ENCODE results near the gene CEACAM3. TPM values are rescaled to one million over a fixed set of nuclear protein-coding genes. Genes with fewer than 3 reads are reported as not detected.
A peak's percentile ranks its signal among the peaks of the same experiment; 100 is the strongest.
"Not testable (repeated sequence)": the region's sequence is repeated elsewhere in the genome, so short reads cannot be mapped to it uniquely, and the experiment has no call there.

Gene CEACAM3
- total and polyA plus RNA-seq, 4 experiments from 2014 or later, result not detected

- POLR2A ChIA-PET (ENCODE audit: partially characterized antibody); H3K4me3 Mint-ChIP-seq; H3K9me3 ChIP-seq (ENCODE audit: control insufficient read depth in 1 of 2, low read length in 2 of 2); H3K4me3 ChIP-seq (ENCODE audit: low read length in 2 of 2); DNase-seq; H3K9me3 Mint-ChIP-seq; H3K27ac Mint-ChIP-seq; H3K27ac ChIP-seq (ENCODE audit: low read depth, low read length); H3K36me3 ChIP-seq (ENCODE audit: insufficient read depth, low read length); H3K36me3 Mint-ChIP-seq; H3K27me3 ChIP-seq (ENCODE audit: insufficient read depth, low read length); CTCF ChIA-PET (ENCODE audit: partially characterized antibody); intact Hi-C loops (cut with micrococcal nuclease): not testable (repeated sequence)
- H3K4me1 ChIP-seq (ENCODE audit: insufficient read depth, low read length), result peaks cover 13% of the 10 kb centered on the region
- peaks cover 40 to 50% of the 10 kb centered on the region in 2 donors for H3K27me3 Mint-ChIP-seq
- H3K4me1 Mint-ChIP-seq, result peaks cover 16 to 20% (median 16%) of the 10 kb centered on the region in 4 donors
These were observed 7.3 kb upstream of the CEACAM3 start for GRCh38 chr19:41789053-41789452.

- CTCF ChIA-PET (ENCODE audit: partially characterized antibody), result interaction anchor here (0.6 to 3.8 kb wide), 9 partner anchors 8 to 160 kb away, joined by 3 to 38 read pairs (median 5); no protein-coding TSS in a partner anchor
- Mint-ChIP-seq H3K27ac (no peak overlapping the region), H3K27me3 (peaks cover 34 to 38% of the 10 kb centered on the region in 2 donors), H3K4me3 (no peak overlapping the region), H3K9me3 (no peaks in the 10 kb centered on the region), H3K36me3 (no peaks in the 10 kb centered on the region), H3K4me1 (peaks cover 0 to 4% (median under 1%) of the 10 kb centered on the region in 4 donors)
- intact Hi-C loops (cut with micrococcal nuclease), result loop anchor here (1.0 kb wide), 2 partner anchors 29 to 159 kb away; no protein-coding TSS in a partner anchor
- no peaks in the 10 kb centered on the region for H3K9me3 ChIP-seq (ENCODE audit: control insufficient read depth in 1 of 2, low read length in 2 of 2)
- POLR2A ChIA-PET (ENCODE audit: partially characterized antibody), result no interaction called here
- no peak overlapping the region for H3K27ac ChIP-seq (ENCODE audit: low read depth, low read length)
- no peaks in the 10 kb centered on the region for H3K4me1 ChIP-seq (ENCODE audit: insufficient read depth, low read length)
- DNase-seq, result peak in 4 of 5 donors; percentile 17 to 39 (median 27)
- H3K36me3 ChIP-seq (ENCODE audit: insufficient read depth, low read length), result no peaks in the 10 kb centered on the region
- H3K4me3 ChIP-seq (ENCODE audit: low read length in 2 of 2), result no peak overlapping the region
- H3K27me3 ChIP-seq (ENCODE audit: insufficient read depth, low read length), result no peaks in the 10 kb centered on the region
These were observed 3.6 kb upstream of the CEACAM3 start for GRCh38 chr19:41792513-41793413.

GRCh38 chr19:41793414-41793727 is 3.0 kb upstream of the CEACAM3 start:
- Mint-ChIP-seq H3K4me3 (no peak overlapping the region), H3K27me3 (peaks cover 32 to 37% of the 10 kb centered on the region in 2 donors), H3K27ac (no peak overlapping the region), H3K4me1 (peaks cover 0 to 4% (median under 1%) of the 10 kb centered on the region in 4 donors), H3K9me3 (no peaks in the 10 kb centered on the region), H3K36me3 (no peaks in the 10 kb centered on the region)
- Histone ChIP-seq H3K4me3 (ENCODE audit: low read length in 2 of 2) (no peak overlapping the region), H3K27ac (ENCODE audit: low read depth, low read length) (no peak overlapping the region), H3K36me3 (ENCODE audit: insufficient read depth, low read length) (no peaks in the 10 kb centered on the region), H3K9me3 (ENCODE audit: control insufficient read depth in 1 of 2, low read length in 2 of 2) (no peaks in the 10 kb centered on the region), H3K27me3 (ENCODE audit: insufficient read depth, low read length) (no peaks in the 10 kb centered on the region), H3K4me1 (ENCODE audit: insufficient read depth, low read length) (no peaks in the 10 kb centered on the region)
- ChIA-PET POLR2A (ENCODE audit: partially characterized antibody) (no interaction called here), CTCF (ENCODE audit: partially characterized antibody) (interaction anchor here (1.0 to 3.8 kb wide), 5 partner anchors 9 to 159 kb away, joined by 5 to 38 read pairs (median 13); no protein-coding TSS in a partner anchor)
- no peak for DNase-seq
- intact Hi-C loops (cut with micrococcal nuclease), result loop anchor here (1.0 kb wide), 2 partner anchors 28 to 158 kb away; no protein-coding TSS in a partner anchor

- H3K4me3 Mint-ChIP-seq, result no peak overlapping the region
- no peak overlapping the region for H3K4me3 ChIP-seq (ENCODE audit: low read length in 2 of 2)
- no peaks in the 10 kb centered on the region for H3K36me3 ChIP-seq (ENCODE audit: insufficient read depth, low read length)
- no peaks in the 10 kb centered on the region for H3K9me3 Mint-ChIP-seq
- no peaks in the 10 kb centered on the region for H3K27me3 ChIP-seq (ENCODE audit: insufficient read depth, low read length)
- ChIA-PET CTCF (ENCODE audit: partially characterized antibody) (interaction anchor here (0.7 to 3.2 kb wide), 18 partner anchors 9 to 154 kb away, joined by 3 to 23 read pairs (median 3); no protein-coding TSS in a partner anchor), POLR2A (ENCODE audit: partially characterized antibody) (no interaction called here)
- H3K27ac Mint-ChIP-seq, result no peak overlapping the region
- no peaks in the 10 kb centered on the region for H3K4me1 ChIP-seq (ENCODE audit: insufficient read depth, low read length)
- peaks cover 0 to 4% (median under 1%) of the 10 kb centered on the region in 4 donors for H3K4me1 Mint-ChIP-seq
- DNase-seq, result peak; percentile 54 to 65 (median 58)
- H3K36me3 Mint-ChIP-seq, result no peaks in the 10 kb centered on the region
- no peak overlapping the region for H3K27ac ChIP-seq (ENCODE audit: low read depth, low read length)
- intact Hi-C loops (cut with micrococcal nuclease), result no loop called here
- H3K27me3 Mint-ChIP-seq, result peaks cover 27 to 31% of the 10 kb centered on the region in 2 donors
- no peaks in the 10 kb centered on the region for H3K9me3 ChIP-seq (ENCODE audit: control insufficient read depth in 1 of 2, low read length in 2 of 2)
These were observed 1.3 kb upstream of the CEACAM3 start for GRCh38 chr19:41795031-41795461.

GRCh38 chr19:41796901-41797300 is 514 bp downstream of the CEACAM3 start:
- ChIA-PET POLR2A (ENCODE audit: partially characterized antibody) (no interaction called here), CTCF (ENCODE audit: partially characterized antibody) (interaction anchor here (3.2 kb wide), 1 partner anchor 44 kb away, joined by 23 read pairs; no protein-coding TSS in a partner anchor)
- H3K4me1 Mint-ChIP-seq, result peaks cover 0 to 4% (median under 1%) of the 10 kb centered on the region in 4 donors
- H3K27ac Mint-ChIP-seq, result no peak overlapping the region
- no peak overlapping the region for H3K27ac ChIP-seq (ENCODE audit: low read depth, low read length)
- H3K4me3 ChIP-seq (ENCODE audit: low read length in 2 of 2), result no peak overlapping the region
- no peaks in the 10 kb centered on the region for H3K4me1 ChIP-seq (ENCODE audit: insufficient read depth, low read length)
- H3K27me3 ChIP-seq (ENCODE audit: insufficient read depth, low read length), result no peaks in the 10 kb centered on the region
- intact Hi-C loops (cut with micrococcal nuclease), result no loop called here
- no peaks in the 10 kb centered on the region for H3K36me3 ChIP-seq (ENCODE audit: insufficient read depth, low read length)
- H3K4me3 Mint-ChIP-seq, result no peak overlapping the region
- peaks cover 22 to 25% of the 10 kb centered on the region in 2 donors for H3K27me3 Mint-ChIP-seq
- H3K9me3 ChIP-seq (ENCODE audit: control insufficient read depth in 1 of 2, low read length in 2 of 2), result no peaks in the 10 kb centered on the region
- H3K36me3 Mint-ChIP-seq, result no peaks in the 10 kb centered on the region
- no peak for DNase-seq
- H3K9me3 Mint-ChIP-seq, result peaks cover 0 to 1% (median 0%) of the 10 kb centered on the region in 8 donors

GRCh38 chr19:41799444-41800000 is 3.1 kb downstream of the CEACAM3 start:
- no peak overlapping the region for H3K4me3 Mint-ChIP-seq
- POLR2A ChIA-PET (ENCODE audit: partially characterized antibody), result no interaction called here
- no peak for DNase-seq
- peak overlapping the region in 2 of 7 donors; percentile 53 to 75 for H3K27ac Mint-ChIP-seq
- H3K9me3 Mint-ChIP-seq, result peaks cover 0 to 1% (median 0%) of the 10 kb centered on the region in 8 donors
- H3K27ac ChIP-seq (ENCODE audit: low read depth, low read length), result no peak overlapping the region
- CTCF ChIA-PET (ENCODE audit: partially characterized antibody), result no interaction called here
- no peaks in the 10 kb centered on the region for H3K27me3 ChIP-seq (ENCODE audit: insufficient read depth, low read length)
- intact Hi-C loops (cut with micrococcal nuclease), result no loop called here
- peaks cover 7 to 11% of the 10 kb centered on the region in 2 donors for H3K27me3 Mint-ChIP-seq
- H3K4me1 Mint-ChIP-seq, result peaks cover 2 to 10% (median 5%) of the 10 kb centered on the region in 4 donors
- H3K36me3 ChIP-seq (ENCODE audit: insufficient read depth, low read length), result no peaks in the 10 kb centered on the region
- no peaks in the 10 kb centered on the region for H3K4me1 ChIP-seq (ENCODE audit: insufficient read depth, low read length)
- H3K9me3 ChIP-seq (ENCODE audit: control insufficient read depth in 1 of 2, low read length in 2 of 2), result no peaks in the 10 kb centered on the region
- H3K36me3 Mint-ChIP-seq, result no peaks in the 10 kb centered on the region
- no peak overlapping the region for H3K4me3 ChIP-seq (ENCODE audit: low read length in 2 of 2)

GRCh38 chr19:41801031-41801430 is 4.6 kb downstream of the CEACAM3 start:
- ChIA-PET POLR2A (ENCODE audit: partially characterized antibody) (no interaction called here), CTCF (ENCODE audit: partially characterized antibody) (interaction anchor here (1.1 kb wide), 1 partner anchor 9 kb away, joined by 3 read pairs; no protein-coding TSS in a partner anchor)
- no peaks in the 10 kb centered on the region for H3K9me3 ChIP-seq (ENCODE audit: control insufficient read depth in 1 of 2, low read length in 2 of 2)
- Mint-ChIP-seq H3K4me1 (peaks cover 3 to 11% (median 5%) of the 10 kb centered on the region in 4 donors), H3K36me3 (no peaks in the 10 kb centered on the region), H3K9me3 (peaks cover 0 to 3% (median 0%) of the 10 kb centered on the region in 8 donors), H3K4me3 (no peak overlapping the region), H3K27me3 (peaks cover 3 to 7% of the 10 kb centered on the region in 2 donors), H3K27ac (no peak overlapping the region)
- no peak overlapping the region for H3K27ac ChIP-seq (ENCODE audit: low read depth, low read length)
- no peaks in the 10 kb centered on the region for H3K4me1 ChIP-seq (ENCODE audit: insufficient read depth, low read length)
- H3K27me3 ChIP-seq (ENCODE audit: insufficient read depth, low read length), result no peaks in the 10 kb centered on the region
- no peak overlapping the region for H3K4me3 ChIP-seq (ENCODE audit: low read length in 2 of 2)
- H3K36me3 ChIP-seq (ENCODE audit: insufficient read depth, low read length), result no peaks in the 10 kb centered on the region
- intact Hi-C loops (cut with micrococcal nuclease), result no loop called here
- DNase-seq, result no peak

Data from CD4-positive, alpha-beta memory T cell (primary cell).